SK-N-SH treated with all-trans-retinoic acid at 6 μM for 48 hours (cell line): ENCODE results near the gene TBCE.
"Not testable (repeated sequence)": the region's sequence is repeated elsewhere in the genome, so short reads cannot be mapped to it uniquely, and the experiment has no call there.

Experiments
- GLIS3 ChIP-seq: fragments of 250-450 bp; sonication (Bioruptor Pico); IDR thresholded peaks from 2 replicates; pipeline ENCODE4 v1.5.0; 2020; ENCODE audit warnings: mild to moderate bottlenecking, moderate library complexity
- ISL1 ChIP-seq: fragments of 250-450 bp; sonication (Bioruptor Pico); IDR thresholded peaks from 2 replicates; pipeline ENCODE4 v2.1.2; 2022; ENCODE audit warnings: mild to moderate bottlenecking, moderate library complexity
- SNAI2 ChIP-seq: fragments of 250-450 bp; sonication (Bioruptor Pico); IDR thresholded peaks from 2 replicates; pipeline ENCODE4 v1.5.0; 2020; ENCODE audit warnings: mild to moderate bottlenecking, moderate library complexity
- TOX ChIP-seq: fragments of 250-450 bp; sonication (Bioruptor Pico); IDR thresholded peaks from 2 replicates; pipeline ENCODE4 v1.8.0; 2021; ENCODE audit warnings: mild to moderate bottlenecking, moderate library complexity, borderline replicate concordance
- ZC3H10 ChIP-seq: fragments of 250-450 bp; sonication (Bioruptor Pico); IDR thresholded peaks from 2 replicates; pipeline ENCODE4 v1.5.1; 2021; ENCODE audit warnings: mild to moderate bottlenecking, moderate library complexity
- ZFP3 ChIP-seq: fragments of 250-450 bp; sonication (Bioruptor Pico); IDR thresholded peaks from 2 replicates; pipeline ENCODE4 v1.5.0; 2020; ENCODE audit warnings: mild to moderate bottlenecking, moderate library complexity
- ZFP30 ChIP-seq: fragments of 450-650 bp; formaldehyde crosslinking; IDR thresholded peaks from 2 replicates; pipeline ENCODE4 v1.5.0; 2022; ENCODE audit warnings: mild to moderate bottlenecking, moderate library complexity
- ZNF8 ChIP-seq: fragments of 450-650 bp; formaldehyde crosslinking; IDR thresholded peaks from 2 replicates; pipeline ENCODE4 v1.5.0; 2020; ENCODE audit warnings: mild to moderate bottlenecking, moderate library complexity
- TF ChIP-seq, protein P1 (sequence below): fragments of 250-450 bp; sonication (Bioruptor Pico); IDR thresholded peaks from 2 replicates; pipeline ENCODE4 v1.5.0; 2020; ENCODE audit warnings: mild to moderate bottlenecking, moderate library complexity
- TF ChIP-seq, protein P2 (sequence below): fragments of 250-450 bp; sonication (Bioruptor Pico); IDR thresholded peaks from 2 replicates; pipeline ENCODE4 v1.8.0; 2020; ENCODE audit warnings: mild to moderate bottlenecking, moderate library complexity, borderline replicate concordance

GRCh38 chr1:235381955-235382739 is 14.9 kb downstream of the TBCE start:
- not testable (repeated sequence) for TF ChIP-seq GLIS3 (CRISPR knock-in tag); ZC3H10 (CRISPR knock-in tag); TOX (CRISPR knock-in tag); ISL1; ZFP30 (CRISPR knock-in tag); SNAI2 (CRISPR knock-in tag); ZNF8 (CRISPR knock-in tag); ZFP3 (CRISPR knock-in tag)
- TF ChIP-seq, protein P1, sequence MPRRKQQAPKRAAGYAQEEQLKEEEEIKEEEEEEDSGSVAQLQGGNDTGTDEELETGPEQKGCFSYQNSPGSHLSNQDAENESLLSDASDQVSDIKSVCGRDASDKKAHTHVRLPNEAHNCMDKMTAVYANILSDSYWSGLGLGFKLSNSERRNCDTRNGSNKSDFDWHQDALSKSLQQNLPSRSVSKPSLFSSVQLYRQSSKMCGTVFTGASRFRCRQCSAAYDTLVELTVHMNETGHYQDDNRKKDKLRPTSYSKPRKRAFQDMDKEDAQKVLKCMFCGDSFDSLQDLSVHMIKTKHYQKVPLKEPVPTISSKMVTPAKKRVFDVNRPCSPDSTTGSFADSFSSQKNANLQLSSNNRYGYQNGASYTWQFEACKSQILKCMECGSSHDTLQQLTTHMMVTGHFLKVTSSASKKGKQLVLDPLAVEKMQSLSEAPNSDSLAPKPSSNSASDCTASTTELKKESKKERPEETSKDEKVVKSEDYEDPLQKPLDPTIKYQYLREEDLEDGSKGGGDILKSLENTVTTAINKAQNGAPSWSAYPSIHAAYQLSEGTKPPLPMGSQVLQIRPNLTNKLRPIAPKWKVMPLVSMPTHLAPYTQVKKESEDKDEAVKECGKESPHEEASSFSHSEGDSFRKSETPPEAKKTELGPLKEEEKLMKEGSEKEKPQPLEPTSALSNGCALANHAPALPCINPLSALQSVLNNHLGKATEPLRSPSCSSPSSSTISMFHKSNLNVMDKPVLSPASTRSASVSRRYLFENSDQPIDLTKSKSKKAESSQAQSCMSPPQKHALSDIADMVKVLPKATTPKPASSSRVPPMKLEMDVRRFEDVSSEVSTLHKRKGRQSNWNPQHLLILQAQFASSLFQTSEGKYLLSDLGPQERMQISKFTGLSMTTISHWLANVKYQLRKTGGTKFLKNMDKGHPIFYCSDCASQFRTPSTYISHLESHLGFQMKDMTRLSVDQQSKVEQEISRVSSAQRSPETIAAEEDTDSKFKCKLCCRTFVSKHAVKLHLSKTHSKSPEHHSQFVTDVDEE (CRISPR knock-in tag), result not testable (repeated sequence)
- TF ChIP-seq, protein P2, sequence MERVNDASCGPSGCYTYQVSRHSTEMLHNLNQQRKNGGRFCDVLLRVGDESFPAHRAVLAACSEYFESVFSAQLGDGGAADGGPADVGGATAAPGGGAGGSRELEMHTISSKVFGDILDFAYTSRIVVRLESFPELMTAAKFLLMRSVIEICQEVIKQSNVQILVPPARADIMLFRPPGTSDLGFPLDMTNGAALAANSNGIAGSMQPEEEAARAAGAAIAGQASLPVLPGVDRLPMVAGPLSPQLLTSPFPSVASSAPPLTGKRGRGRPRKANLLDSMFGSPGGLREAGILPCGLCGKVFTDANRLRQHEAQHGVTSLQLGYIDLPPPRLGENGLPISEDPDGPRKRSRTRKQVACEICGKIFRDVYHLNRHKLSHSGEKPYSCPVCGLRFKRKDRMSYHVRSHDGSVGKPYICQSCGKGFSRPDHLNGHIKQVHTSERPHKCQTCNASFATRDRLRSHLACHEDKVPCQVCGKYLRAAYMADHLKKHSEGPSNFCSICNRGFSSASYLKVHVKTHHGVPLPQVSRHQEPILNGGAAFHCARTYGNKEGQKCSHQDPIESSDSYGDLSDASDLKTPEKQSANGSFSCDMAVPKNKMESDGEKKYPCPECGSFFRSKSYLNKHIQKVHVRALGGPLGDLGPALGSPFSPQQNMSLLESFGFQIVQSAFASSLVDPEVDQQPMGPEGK (CRISPR knock-in tag), result not testable (repeated sequence)
